SK-N-SH treated with all-trans-retinoic acid at 6 μM for 48 hours (cell line): Measurements from ENCODE around the gene OR51B6.
A peak's percentile ranks its signal among the peaks of the same experiment; 100 is the strongest.
"Not testable (repeated sequence)": the region's sequence is repeated elsewhere in the genome, so short reads cannot be mapped to it uniquely, and the experiment has no call there.

Experiments used
- ATAC-seq: fragments of 200-7000 bp; cut with Tn5 transposase; 3 replicates; pipeline ENCODE4 v1.9.1; 2020; ENCODE audit warnings: mild to moderate bottlenecking, moderate library complexity
- BACH2 ChIP-seq: fragments of 250-450 bp; sonication (Bioruptor Pico); IDR thresholded peaks from 2 replicates; pipeline ENCODE4 v1.9.0; 2021; ENCODE audit warnings: mild to moderate bottlenecking, borderline replicate concordance
- CSDC2 ChIP-seq: fragments of 250-450 bp; sonication (Bioruptor Pico); IDR thresholded peaks from 2 replicates; pipeline ENCODE4 v1.5.0; 2020; ENCODE audit warnings: mild to moderate bottlenecking, moderate library complexity
- GLIS3 ChIP-seq: fragments of 250-450 bp; sonication (Bioruptor Pico); IDR thresholded peaks from 2 replicates; pipeline ENCODE4 v1.5.0; 2020; ENCODE audit warnings: mild to moderate bottlenecking, moderate library complexity
- ISL1 ChIP-seq: fragments of 250-450 bp; sonication (Bioruptor Pico); IDR thresholded peaks from 2 replicates; pipeline ENCODE4 v2.1.2; 2022; ENCODE audit warnings: mild to moderate bottlenecking, moderate library complexity
- OSR1 ChIP-seq: fragments of 250-450 bp; sonication (Bioruptor Pico); IDR thresholded peaks from 2 replicates; pipeline ENCODE4 v1.8.0; 2022; ENCODE audit warnings: moderate library complexity, mild to moderate bottlenecking, inconsistent platforms
- PPARA ChIP-seq: fragments of 250-450 bp; sonication (Bioruptor Pico); IDR thresholded peaks from 2 replicates; pipeline ENCODE4 v1.5.0; 2020; ENCODE audit warnings: mild to moderate bottlenecking, borderline replicate concordance
- RARB ChIP-seq: fragments of 250-450 bp; sonication (Bioruptor Pico); IDR thresholded peaks from 2 replicates; pipeline ENCODE4 v1.8.0; 2021; ENCODE audit warnings: mild to moderate bottlenecking, moderate library complexity
- SNAI2 ChIP-seq: fragments of 250-450 bp; sonication (Bioruptor Pico); IDR thresholded peaks from 2 replicates; pipeline ENCODE4 v1.5.0; 2020; ENCODE audit warnings: mild to moderate bottlenecking, moderate library complexity
- ZFP30 ChIP-seq: fragments of 450-650 bp; formaldehyde crosslinking; IDR thresholded peaks from 2 replicates; pipeline ENCODE4 v1.5.0; 2022; ENCODE audit warnings: mild to moderate bottlenecking, moderate library complexity
- ZNF565 ChIP-seq: fragments of 450-650 bp; formaldehyde crosslinking; conservative IDR thresholded peaks from 2 replicates; pipeline ENCODE4 v1.5.0; 2020; ENCODE audit warnings: low read depth, mild to moderate bottlenecking, moderate library complexity
- ZNF8 ChIP-seq: fragments of 450-650 bp; formaldehyde crosslinking; IDR thresholded peaks from 2 replicates; pipeline ENCODE4 v1.5.0; 2020; ENCODE audit warnings: mild to moderate bottlenecking, moderate library complexity
- TF ChIP-seq, protein P1 (sequence below): fragments of 250-450 bp; sonication (Bioruptor Pico); IDR thresholded peaks from 2 replicates; pipeline ENCODE4 v1.5.0; 2020; ENCODE audit warnings: mild to moderate bottlenecking, moderate library complexity
- TF ChIP-seq, protein P2 (sequence below): fragments of 250-450 bp; sonication (Bioruptor Pico); IDR thresholded peaks from 2 replicates; pipeline ENCODE4 v1.5.1; 2020; ENCODE audit warnings: low read depth, mild to moderate bottlenecking, moderate library complexity
- TF ChIP-seq, protein P3 (sequence below): fragments of 250-450 bp; sonication (Bioruptor Pico); IDR thresholded peaks from 2 replicates; pipeline ENCODE4 v1.8.0; 2020; ENCODE audit warnings: mild to moderate bottlenecking, moderate library complexity, borderline replicate concordance
- TF ChIP-seq, protein P4 (sequence below): fragments of 250-450 bp; sonication (Bioruptor Pico); IDR thresholded peaks from 2 replicates; pipeline ENCODE4 v1.5.1; 2021; ENCODE audit warnings: mild to moderate bottlenecking, moderate library complexity

The OR51B6 gene

DNA sequence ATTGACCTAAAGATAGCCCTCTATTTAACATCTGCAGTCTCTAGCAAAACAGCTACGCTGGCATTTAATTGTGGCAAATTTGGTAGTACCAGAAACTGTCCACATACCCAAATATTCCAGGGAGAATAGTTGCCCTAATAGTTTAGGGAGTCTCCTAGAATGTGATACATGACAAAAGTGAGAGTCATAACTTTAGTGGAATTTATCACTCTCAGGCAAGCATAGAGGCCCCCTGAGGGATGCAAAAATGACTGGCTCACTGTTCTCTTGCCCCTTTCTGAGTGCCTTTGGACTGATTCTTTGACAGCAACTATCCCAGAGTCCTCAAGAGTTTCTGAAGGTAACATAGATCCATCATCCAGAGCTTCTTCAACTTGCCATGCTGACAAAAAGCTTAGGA, 47.3 kb upstream of the OR51B6 start:
- ATAC-seq: no peak
- TF ChIP-seq, protein P1, sequence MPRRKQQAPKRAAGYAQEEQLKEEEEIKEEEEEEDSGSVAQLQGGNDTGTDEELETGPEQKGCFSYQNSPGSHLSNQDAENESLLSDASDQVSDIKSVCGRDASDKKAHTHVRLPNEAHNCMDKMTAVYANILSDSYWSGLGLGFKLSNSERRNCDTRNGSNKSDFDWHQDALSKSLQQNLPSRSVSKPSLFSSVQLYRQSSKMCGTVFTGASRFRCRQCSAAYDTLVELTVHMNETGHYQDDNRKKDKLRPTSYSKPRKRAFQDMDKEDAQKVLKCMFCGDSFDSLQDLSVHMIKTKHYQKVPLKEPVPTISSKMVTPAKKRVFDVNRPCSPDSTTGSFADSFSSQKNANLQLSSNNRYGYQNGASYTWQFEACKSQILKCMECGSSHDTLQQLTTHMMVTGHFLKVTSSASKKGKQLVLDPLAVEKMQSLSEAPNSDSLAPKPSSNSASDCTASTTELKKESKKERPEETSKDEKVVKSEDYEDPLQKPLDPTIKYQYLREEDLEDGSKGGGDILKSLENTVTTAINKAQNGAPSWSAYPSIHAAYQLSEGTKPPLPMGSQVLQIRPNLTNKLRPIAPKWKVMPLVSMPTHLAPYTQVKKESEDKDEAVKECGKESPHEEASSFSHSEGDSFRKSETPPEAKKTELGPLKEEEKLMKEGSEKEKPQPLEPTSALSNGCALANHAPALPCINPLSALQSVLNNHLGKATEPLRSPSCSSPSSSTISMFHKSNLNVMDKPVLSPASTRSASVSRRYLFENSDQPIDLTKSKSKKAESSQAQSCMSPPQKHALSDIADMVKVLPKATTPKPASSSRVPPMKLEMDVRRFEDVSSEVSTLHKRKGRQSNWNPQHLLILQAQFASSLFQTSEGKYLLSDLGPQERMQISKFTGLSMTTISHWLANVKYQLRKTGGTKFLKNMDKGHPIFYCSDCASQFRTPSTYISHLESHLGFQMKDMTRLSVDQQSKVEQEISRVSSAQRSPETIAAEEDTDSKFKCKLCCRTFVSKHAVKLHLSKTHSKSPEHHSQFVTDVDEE: no peak
- TF ChIP-seq CSDC2 (CRISPR knock-in tag) (no peak), GLIS3 (CRISPR knock-in tag) (no peak), ZFP30 (CRISPR knock-in tag) (no peak), SNAI2 (no peak), PPARA (no peak)
- TF ChIP-seq, protein P2, sequence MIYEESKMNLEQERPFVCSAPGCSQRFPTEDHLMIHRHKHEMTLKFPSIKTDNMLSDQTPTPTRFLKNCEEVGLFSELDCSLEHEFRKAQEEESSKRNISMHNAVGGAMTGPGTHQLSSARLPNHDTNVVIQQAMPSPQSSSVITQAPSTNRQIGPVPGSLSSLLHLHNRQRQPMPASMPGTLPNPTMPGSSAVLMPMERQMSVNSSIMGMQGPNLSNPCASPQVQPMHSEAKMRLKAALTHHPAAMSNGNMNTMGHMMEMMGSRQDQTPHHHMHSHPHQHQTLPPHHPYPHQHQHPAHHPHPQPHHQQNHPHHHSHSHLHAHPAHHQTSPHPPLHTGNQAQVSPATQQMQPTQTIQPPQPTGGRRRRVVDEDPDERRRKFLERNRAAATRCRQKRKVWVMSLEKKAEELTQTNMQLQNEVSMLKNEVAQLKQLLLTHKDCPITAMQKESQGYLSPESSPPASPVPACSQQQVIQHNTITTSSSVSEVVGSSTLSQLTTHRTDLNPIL (CRISPR knock-in tag): no peak
- TF ChIP-seq, protein P3, sequence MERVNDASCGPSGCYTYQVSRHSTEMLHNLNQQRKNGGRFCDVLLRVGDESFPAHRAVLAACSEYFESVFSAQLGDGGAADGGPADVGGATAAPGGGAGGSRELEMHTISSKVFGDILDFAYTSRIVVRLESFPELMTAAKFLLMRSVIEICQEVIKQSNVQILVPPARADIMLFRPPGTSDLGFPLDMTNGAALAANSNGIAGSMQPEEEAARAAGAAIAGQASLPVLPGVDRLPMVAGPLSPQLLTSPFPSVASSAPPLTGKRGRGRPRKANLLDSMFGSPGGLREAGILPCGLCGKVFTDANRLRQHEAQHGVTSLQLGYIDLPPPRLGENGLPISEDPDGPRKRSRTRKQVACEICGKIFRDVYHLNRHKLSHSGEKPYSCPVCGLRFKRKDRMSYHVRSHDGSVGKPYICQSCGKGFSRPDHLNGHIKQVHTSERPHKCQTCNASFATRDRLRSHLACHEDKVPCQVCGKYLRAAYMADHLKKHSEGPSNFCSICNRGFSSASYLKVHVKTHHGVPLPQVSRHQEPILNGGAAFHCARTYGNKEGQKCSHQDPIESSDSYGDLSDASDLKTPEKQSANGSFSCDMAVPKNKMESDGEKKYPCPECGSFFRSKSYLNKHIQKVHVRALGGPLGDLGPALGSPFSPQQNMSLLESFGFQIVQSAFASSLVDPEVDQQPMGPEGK: no peak
- TF ChIP-seq, all 23 proteins: peak for 0

DNA sequence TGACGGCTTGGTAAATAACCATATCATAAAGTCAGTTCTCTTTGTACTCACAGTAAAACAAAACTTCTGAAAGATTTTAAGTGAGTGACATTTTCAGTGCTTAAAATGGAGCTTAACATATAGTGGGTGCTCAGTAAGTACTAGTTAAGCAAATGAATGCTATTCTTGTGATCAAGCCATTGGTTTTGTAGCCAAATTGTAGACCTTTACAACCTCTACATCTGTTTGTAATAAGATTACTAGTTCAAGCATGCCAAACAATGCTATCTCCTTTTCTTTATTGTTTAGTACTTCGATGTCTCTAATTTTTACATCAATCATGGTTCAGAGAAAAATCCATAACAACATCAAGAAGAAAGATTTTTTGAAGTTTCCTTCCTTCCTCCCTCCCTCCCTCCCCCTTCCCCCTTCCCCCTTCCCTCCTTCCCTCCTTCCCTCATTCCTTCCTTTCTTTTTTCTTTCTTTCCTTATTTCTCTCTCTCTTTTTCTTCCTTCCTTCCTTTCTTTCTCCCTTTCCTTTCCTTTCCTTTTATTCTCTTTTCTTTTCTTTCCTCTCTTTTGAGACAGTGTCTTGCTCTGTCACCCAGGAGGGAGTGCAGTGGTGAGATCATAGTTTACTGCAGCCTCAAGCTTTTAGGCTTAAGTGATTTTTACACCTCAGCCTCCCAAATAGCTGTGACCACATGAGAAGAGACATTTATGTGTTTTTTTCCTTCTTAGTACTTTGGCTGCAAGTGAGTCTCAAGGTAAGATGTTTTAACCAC, 43.9 kb upstream of the OR51B6 start:
- TF ChIP-seq CSDC2 (CRISPR knock-in tag): no peak
- TF ChIP-seq GLIS3 (CRISPR knock-in tag): no peak
- ATAC-seq: no peak

DNA sequence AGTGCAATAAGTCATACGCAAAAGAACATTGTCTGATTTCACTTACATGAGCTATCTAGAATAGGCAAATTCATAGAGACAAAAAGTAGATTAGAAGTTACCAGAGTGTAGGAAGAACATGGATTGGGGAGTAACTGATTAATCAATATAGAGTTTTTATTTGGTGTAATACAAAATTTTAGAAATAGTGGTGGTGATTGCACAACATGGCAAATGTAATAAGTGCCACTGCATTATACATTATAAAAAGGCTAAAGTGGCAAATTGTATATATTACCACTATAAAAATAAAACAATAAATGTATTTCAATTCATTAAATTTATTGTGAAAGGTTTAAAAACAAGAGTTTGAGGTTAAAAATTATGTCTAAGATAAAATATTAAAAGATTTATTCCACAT, 40.9 kb upstream of the OR51B6 start:
- TF ChIP-seq ZNF565 (CRISPR knock-in tag): no peak
- no peak for TF ChIP-seq ZNF8 (CRISPR knock-in tag)
- TF ChIP-seq CSDC2 (CRISPR knock-in tag): no peak
- no peak for TF ChIP-seq PPARA
- TF ChIP-seq, all 23 proteins: peak for 0
- no peak for ATAC-seq

DNA sequence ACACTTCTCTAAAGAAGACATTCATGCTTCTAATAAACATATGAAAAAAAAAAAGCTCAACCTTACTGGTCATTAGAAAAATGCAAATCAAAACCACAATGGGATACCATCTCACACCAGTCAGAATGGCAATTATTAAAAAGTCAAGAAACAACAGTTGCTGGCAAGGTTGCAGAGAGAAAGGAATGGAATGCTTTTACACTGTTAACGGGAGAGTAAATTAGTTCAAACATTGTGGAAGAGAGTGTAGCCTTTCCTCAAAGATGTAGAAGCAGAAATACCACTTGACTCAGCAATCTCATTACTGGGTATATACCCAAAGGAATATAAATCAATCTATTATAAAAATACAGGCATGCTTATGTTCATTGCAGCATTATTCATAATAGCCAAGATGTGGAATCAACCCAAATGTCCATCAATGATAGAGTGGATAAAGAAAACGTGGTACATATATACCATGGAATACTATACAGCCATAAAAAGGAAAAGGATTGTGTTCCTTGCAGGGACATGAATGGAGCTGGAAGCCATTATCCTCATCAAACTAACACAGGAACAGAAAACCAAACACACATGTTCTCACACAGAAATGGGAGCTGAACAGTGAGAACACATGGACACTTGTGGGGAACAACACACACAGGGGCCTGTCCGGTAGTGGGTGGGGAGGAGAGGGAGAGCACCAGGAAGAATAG, 37.8 kb upstream of the OR51B6 start:
- not testable (repeated sequence) for ATAC-seq

DNA sequence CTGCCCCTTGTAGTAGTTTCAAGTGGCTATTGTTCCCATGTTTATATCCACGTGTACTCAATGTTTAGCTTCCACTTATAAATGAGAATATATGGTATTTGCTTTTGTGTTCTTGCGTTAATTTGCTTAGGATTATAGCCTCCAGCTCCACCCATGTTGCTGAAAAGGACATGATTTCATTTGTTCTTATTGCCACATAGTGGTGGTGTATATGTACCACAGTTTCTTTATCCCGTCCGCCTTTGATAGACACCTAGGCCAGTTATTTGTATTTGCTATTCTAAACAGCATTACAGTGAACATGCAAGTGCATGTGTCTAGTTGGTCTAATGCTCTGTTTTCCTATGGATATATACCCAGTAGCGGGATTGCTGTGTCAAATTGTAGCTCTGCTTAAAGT, 34.0 kb upstream of the OR51B6 start:
- peak; percentile 31; the same call in 1 of the 3 replicates for ATAC-seq
- TF ChIP-seq, protein P1: no peak
- TF ChIP-seq ZNF565 (CRISPR knock-in tag): no peak
- TF ChIP-seq GLIS3 (CRISPR knock-in tag): no peak
- no peak for TF ChIP-seq ISL1
- TF ChIP-seq RARB (CRISPR knock-in tag): no peak
- TF ChIP-seq, protein P4, sequence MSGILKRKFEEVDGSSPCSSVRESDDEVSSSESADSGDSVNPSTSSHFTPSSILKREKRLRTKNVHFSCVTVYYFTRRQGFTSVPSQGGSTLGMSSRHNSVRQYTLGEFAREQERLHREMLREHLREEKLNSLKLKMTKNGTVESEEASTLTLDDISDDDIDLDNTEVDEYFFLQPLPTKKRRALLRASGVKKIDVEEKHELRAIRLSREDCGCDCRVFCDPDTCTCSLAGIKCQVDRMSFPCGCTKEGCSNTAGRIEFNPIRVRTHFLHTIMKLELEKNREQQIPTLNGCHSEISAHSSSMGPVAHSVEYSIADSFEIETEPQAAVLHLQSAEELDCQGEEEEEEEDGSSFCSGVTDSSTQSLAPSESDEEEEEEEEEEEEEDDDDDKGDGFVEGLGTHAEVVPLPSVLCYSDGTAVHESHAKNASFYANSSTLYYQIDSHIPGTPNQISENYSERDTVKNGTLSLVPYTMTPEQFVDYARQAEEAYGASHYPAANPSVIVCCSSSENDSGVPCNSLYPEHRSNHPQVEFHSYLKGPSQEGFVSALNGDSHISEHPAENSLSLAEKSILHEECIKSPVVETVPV (CRISPR knock-in tag): no peak
- TF ChIP-seq OSR1 (CRISPR knock-in tag): no peak
- TF ChIP-seq BACH2 (CRISPR knock-in tag): no peak
- TF ChIP-seq ZFP30 (CRISPR knock-in tag): no peak
- TF ChIP-seq, all 23 proteins: peak for 0
